K562 (cell line): ENCODE data around the gene PDE6D. TPM values are rescaled to one million over a fixed set of nuclear protein-coding genes. Genes with fewer than 3 reads are reported as not detected.

Experiments
- ARID1B ChIP-seq: fragments of 450-650 bp; IDR thresholded peaks from 2 replicates; pipeline ENCODE4 v1.6.1; 2016; ENCODE audit warnings: antibody characterized with exemption, mild to moderate bottlenecking, inconsistent platforms
- DACH1 ChIP-seq: fragments of 450-650 bp; IDR thresholded peaks from 2 replicates; pipeline ENCODE4 v1.6.1; 2018; ENCODE audit not compliant: partially characterized antibody
- NONO ChIP-seq, 2 experiments: fragments of 200-400 bp in 1 of 2; fragments of 450-650 bp in 1 of 2; formaldehyde crosslinking in 1 of 2; IDR thresholded peaks; 2 replicates each; pipeline ENCODE4 v1.6.1; 2017; ENCODE audit warnings: low read depth in 2 of 2, mild to moderate bottlenecking in 2 of 2, moderate library complexity in 2 of 2, low read length in 1 of 2
- NR4A1 ChIP-seq, 2 experiments: fragments of 250-450 bp in 1 of 2; fragments of 450-650 bp in 1 of 2; sonication (Bioruptor Pico) in 1 of 2; IDR thresholded peaks; 2 replicates each; pipeline versions ENCODE4 v1.4.0 to v1.6.1; 2016 to 2020; ENCODE audit warnings: mild to moderate bottlenecking in 2 of 2, missing compliant biosample characterization in 1 of 2, missing genetic modification characterization in 1 of 2, moderate library complexity in 1 of 2
- POLR2G ChIP-seq: fragments of 200-400 bp; formaldehyde crosslinking; IDR thresholded peaks from 2 replicates; pipeline ENCODE4 v1.6.1; 2017; ENCODE audit warnings: low read depth, mild to moderate bottlenecking, antibody characterized with exemption, low read length, moderate library complexity
- POU5F1 ChIP-seq: fragments of 150-350 bp; IDR thresholded peaks from 2 replicates; pipeline ENCODE4 v1.6.1; 2014; ENCODE audit warnings: borderline replicate concordance, low read length, low read depth, mild to moderate bottlenecking; ENCODE audit not compliant: partially characterized antibody
- RCOR1 ChIP-seq, 2 experiments: IDR thresholded peaks; 2 replicates each; pipeline ENCODE4 v1.6.1; 2012; ENCODE audit warnings: low read depth in 2 of 2, low read length in 2 of 2, borderline replicate concordance in 1 of 2, improper control_type of control experiment in 1 of 2
- SMARCE1 ChIP-seq: fragments of 450-650 bp; IDR thresholded peaks from 2 replicates; pipeline ENCODE4 v1.7.1; 2016; ENCODE audit warnings: mild to moderate bottlenecking
- STAG1 ChIP-seq: sonication (generic); formaldehyde crosslinking; IDR thresholded peaks from 2 replicates; pipeline ENCODE4 v1.5.0; 2020; ENCODE audit warnings: missing genetic modification reagents, borderline replicate concordance
- ZNF24 ChIP-seq: fragments of 450-650 bp; IDR thresholded peaks from 2 replicates; pipeline ENCODE4 v1.6.1; 2016
- polyA plus RNA-seq, 8 experiments: library from polyadenylated mRNA; depleted of rRNA in 4 of 8; stranded (reverse) in 5 of 8; unstranded in 3 of 8; fragments of >200 nt; fragmentation: Nextera tagmentation in 2 of 8; fragmentation: Illumina TruSeq in 1 of 8; extraction: Ambion mirVana in 2 of 8; extraction: Trizol in 1 of 8; gene quantifications; 2 replicates each; pipeline versions ENCODE4 v1.2.1 to v1.2.3, GENCODE V29; 2011 to 2014; ENCODE audit warnings: inconsistent platforms in 1 of 8, missing spikeins in 1 of 8
- total RNA-seq, 7 experiments: library from RNA; depleted of rRNA in 6 of 7; stranded (reverse); fragments of >200 nt in 6 of 7; fragmentation: Illumina TruSeq in 2 of 7; extraction: Trizol in 2 of 7; gene quantifications; 2 replicates each; pipeline versions ENCODE4 v1.2.1 to v1.2.3, GENCODE V29; 2011 to 2021; ENCODE audit warnings: low replicate concordance in 1 of 7
- TF ChIP-seq, protein P1 (sequence below), 2 experiments: fragments of 200-800 bp in 1 of 2; sonication (Bioruptor generic) in 1 of 2; sonication (generic) in 1 of 2; formaldehyde crosslinking in 1 of 2; IDR thresholded peaks in 1 of 2; conservative IDR thresholded peaks in 1 of 2; 2 replicates each; pipeline versions ENCODE4 v1.5.0 to v1.6.1; 2016 to 2020; ENCODE audit warnings: missing compliant biosample characterization in 1 of 2, missing genetic modification characterization in 1 of 2, missing genetic modification reagents in 1 of 2
- TF ChIP-seq, protein P2 (sequence below), 2 experiments: IDR thresholded peaks; 2 replicates each; pipeline ENCODE4 v1.6.1; 2012; ENCODE audit warnings: improper control_type of control experiment in 2 of 2, low read depth in 2 of 2, low read length in 2 of 2, borderline replicate concordance in 1 of 2
- TF ChIP-seq, protein P3 (sequence below): fragments of 200-800 bp; sonication (Bioruptor generic); IDR thresholded peaks from 2 replicates; pipeline ENCODE4 v1.6.1; 2017; ENCODE audit warnings: missing genetic modification characterization, missing compliant biosample characterization
- TF ChIP-seq, protein P4 (sequence below): fragments of 250-450 bp; sonication (Bioruptor Pico); IDR thresholded peaks from 2 replicates; pipeline ENCODE4 v1.5.0; 2021; ENCODE audit warnings: mild to moderate bottlenecking, moderate library complexity
- TF ChIP-seq, protein P5 (sequence below): fragments of 450-650 bp; IDR thresholded peaks from 2 replicates; pipeline ENCODE4 v1.6.1; 2016; ENCODE audit warnings: low read depth, mild to moderate bottlenecking, moderate library complexity

PDE6D gene
- total and polyA plus RNA-seq, 9 of the 15 experiments (the other 6 are each of a cell fraction or from before 2014, with no cell fraction given) = 0.65 to 11.6 (median 7.0) TPM

DNA sequence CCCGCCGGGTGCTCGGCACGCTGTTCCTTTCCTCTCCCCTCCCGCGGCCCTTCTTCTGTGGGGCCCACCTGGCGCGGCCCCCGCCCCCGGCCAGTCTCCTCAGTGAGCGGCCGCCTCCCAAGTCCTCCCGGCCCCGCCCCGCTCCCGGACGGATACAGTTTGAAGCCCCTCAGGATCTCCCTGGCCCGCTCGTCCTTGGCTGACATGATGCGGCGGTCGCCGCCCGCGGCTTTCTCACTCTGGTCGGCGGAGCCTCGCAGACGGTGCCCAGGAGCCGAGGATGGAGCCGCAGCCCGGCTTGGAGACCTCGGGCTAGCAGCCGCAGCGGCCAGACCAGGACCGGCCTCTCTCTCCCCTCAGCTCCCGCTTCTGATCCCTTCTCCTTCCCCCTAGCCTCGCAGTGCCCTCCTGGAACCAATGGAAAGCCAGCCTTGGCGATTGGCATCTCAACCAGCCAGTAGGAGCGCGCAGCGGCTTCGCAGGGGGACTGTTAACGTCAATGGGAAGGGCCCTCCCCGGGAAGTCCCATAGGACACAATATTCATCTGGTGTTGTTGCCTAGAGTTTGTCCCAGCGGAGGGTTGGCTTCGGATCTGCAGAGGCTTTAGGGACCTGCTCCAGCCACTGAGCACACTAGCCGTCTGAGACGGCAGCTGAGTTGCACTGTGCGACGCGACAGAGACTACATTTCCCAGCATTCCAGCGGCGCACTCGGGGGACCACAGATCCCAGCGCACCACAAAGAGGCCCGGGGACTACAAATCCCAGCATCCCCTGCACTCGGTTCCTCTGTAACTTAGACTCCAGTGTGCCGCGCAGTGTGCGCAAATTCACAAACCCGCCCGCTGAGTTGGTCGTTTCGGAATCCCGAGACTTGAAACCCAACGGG is at the start of gene PDE6D (continued):
- TF ChIP-seq, protein P1, sequence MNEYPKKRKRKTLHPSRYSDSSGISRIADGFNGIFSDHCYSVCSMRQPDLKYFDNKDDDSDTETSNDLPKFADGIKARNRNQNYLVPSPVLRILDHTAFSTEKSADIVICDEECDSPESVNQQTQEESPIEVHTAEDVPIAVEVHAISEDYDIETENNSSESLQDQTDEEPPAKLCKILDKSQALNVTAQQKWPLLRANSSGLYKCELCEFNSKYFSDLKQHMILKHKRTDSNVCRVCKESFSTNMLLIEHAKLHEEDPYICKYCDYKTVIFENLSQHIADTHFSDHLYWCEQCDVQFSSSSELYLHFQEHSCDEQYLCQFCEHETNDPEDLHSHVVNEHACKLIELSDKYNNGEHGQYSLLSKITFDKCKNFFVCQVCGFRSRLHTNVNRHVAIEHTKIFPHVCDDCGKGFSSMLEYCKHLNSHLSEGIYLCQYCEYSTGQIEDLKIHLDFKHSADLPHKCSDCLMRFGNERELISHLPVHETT (CRISPR knock-in tag; conservative IDR thresholded peaks at IDR 0.05 in 1 of 2, IDR thresholded peaks at IDR 0.05 in 1 of 2) = peak in 1 of 2 experiments; percentile 85; a peak in 2 of 4 replicates
- no peak for TF ChIP-seq POU5F1
- TF ChIP-seq, protein P2, sequence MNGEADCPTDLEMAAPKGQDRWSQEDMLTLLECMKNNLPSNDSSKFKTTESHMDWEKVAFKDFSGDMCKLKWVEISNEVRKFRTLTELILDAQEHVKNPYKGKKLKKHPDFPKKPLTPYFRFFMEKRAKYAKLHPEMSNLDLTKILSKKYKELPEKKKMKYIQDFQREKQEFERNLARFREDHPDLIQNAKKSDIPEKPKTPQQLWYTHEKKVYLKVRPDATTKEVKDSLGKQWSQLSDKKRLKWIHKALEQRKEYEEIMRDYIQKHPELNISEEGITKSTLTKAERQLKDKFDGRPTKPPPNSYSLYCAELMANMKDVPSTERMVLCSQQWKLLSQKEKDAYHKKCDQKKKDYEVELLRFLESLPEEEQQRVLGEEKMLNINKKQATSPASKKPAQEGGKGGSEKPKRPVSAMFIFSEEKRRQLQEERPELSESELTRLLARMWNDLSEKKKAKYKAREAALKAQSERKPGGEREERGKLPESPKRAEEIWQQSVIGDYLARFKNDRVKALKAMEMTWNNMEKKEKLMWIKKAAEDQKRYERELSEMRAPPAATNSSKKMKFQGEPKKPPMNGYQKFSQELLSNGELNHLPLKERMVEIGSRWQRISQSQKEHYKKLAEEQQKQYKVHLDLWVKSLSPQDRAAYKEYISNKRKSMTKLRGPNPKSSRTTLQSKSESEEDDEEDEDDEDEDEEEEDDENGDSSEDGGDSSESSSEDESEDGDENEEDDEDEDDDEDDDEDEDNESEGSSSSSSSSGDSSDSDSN (IDR thresholded peaks at IDR 0.05; ENCODE audit: borderline replicate concordance in 1 of 2, low read depth in 2 of 2, low read length in 2 of 2) = 0 out of 4 replicates have a peak, but pooled peaks have one; percentile 36 to 50
- no peak for TF ChIP-seq ARID1B
- no peak for TF ChIP-seq NR4A1 (CRISPR knock-in tag; IDR thresholded peaks at IDR 0.05)
- peak; percentile 72 for TF ChIP-seq NR4A1 (tag; IDR thresholded peaks at IDR 0.05)
- TF ChIP-seq, protein P3, sequence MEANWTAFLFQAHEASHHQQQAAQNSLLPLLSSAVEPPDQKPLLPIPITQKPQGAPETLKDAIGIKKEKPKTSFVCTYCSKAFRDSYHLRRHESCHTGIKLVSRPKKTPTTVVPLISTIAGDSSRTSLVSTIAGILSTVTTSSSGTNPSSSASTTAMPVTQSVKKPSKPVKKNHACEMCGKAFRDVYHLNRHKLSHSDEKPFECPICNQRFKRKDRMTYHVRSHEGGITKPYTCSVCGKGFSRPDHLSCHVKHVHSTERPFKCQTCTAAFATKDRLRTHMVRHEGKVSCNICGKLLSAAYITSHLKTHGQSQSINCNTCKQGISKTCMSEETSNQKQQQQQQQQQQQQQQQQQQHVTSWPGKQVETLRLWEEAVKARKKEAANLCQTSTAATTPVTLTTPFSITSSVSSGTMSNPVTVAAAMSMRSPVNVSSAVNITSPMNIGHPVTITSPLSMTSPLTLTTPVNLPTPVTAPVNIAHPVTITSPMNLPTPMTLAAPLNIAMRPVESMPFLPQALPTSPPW (CRISPR knock-in tag) = peak; percentile 71
- TF ChIP-seq, protein P4, sequence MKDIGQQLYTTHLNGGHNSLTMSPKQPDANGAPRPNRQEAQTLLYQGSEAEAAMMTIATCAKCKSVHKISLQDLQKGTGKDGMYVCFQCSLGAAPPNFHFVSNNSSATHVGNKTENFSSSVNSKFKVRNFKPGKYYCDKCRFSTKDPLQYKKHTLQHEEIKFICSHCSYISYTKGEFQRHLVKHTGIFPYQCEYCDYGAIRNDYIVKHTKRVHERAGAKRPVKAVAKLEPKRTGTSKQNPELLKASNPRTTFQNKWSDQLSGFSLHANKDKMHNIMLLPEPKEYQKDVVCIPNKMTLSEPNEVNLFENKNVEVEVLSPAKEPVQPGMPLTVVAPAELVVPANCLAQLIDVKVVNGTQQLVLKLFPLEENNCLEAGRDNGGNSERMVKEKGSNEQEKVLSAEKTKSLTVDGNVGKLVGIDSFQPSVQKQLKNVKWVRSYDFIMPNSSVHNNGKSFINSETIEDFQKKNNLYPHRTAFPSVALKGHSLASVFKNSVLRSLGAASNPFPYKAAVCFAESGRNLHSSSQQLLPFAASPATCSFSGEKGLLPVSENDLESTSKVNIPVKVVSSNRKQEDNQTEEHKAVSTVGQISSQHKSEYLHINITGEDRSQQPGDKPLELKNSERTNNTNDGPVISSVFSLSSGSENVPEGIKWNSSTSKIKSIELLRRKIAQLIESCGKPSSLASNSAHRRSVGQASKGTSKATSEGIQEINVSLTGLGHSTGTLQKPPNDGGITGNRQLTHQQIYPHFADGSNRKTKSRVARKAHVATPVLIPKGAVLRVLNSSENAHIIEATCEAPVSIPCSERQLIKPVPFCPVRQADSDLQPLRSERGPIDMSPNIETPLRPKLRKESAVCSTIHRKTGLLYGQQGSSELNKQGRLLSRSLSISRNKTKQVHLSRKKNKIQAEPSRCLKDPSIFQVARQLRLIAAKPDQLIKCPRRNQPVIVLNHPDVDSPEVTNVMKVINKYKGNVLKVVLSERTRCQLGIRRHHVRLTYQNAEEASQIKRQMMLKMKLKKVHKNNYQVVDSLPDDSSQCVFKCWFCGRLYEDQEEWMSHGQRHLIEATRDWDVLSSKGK (CRISPR knock-in tag) = no peak
- no peak for TF ChIP-seq STAG1 (CRISPR knock-in tag)
- TF ChIP-seq RCOR1 (IDR thresholded peaks at IDR 0.05; ENCODE audit: borderline replicate concordance in 1 of 2, low read depth in 2 of 2, low read length in 2 of 2) = no peak
- TF ChIP-seq POLR2G = peak; percentile 80
- 0 out of 2 replicates have a peak, but pooled peaks have one; percentile 25 for TF ChIP-seq ZNF24
- TF ChIP-seq DACH1 = no peak
- no peak for TF ChIP-seq SMARCE1
- no peak for TF ChIP-seq NONO (IDR thresholded peaks at IDR 0.05; ENCODE audit: low read depth in 2 of 2, low read length in 1 of 2)
- TF ChIP-seq, protein P5, sequence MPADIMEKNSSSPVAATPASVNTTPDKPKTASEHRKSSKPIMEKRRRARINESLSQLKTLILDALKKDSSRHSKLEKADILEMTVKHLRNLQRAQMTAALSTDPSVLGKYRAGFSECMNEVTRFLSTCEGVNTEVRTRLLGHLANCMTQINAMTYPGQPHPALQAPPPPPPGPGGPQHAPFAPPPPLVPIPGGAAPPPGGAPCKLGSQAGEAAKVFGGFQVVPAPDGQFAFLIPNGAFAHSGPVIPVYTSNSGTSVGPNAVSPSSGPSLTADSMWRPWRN = no peak
